A673 (cell line): ENCODE results near the gene RBM19. TPM values are rescaled to one million over a fixed set of nuclear protein-coding genes. Genes with fewer than 3 reads are reported as not detected.

Source experiments
- BruUV-seq: library from RNA; stranded (reverse); fragments of 400-500 nt; replicated peaks from 2 replicates; lab custom pipeline; 2021; lab: Mats Ljungman, UMichigan
- CTCF ChIA-PET: fragments of 300-600 bp; sonication (Branson Sonifier 250); formaldehyde crosslinking; loops from one replicate; lab custom pipeline; 2022; ENCODE audit warnings: antibody characterized with exemption; lab: Charles Lee
- POLR2A ChIA-PET: fragments of 300-600 bp; sonication (Branson Sonifier 250); formaldehyde crosslinking; loops from one replicate; lab custom pipeline; 2022; ENCODE audit warnings: antibody characterized with exemption; ENCODE audit not compliant: low non-redundant PET; lab: Charles Lee
- DNase-seq: peaks from one replicate; pipeline ENCODE4 v3.0.0-alpha.2; 2015; ENCODE audit warnings: low spot score
- H3K27ac ChIP-seq: fragments of 200-600 bp; sonication (generic); 2 replicates; pipeline ENCODE4 v1.5.1; 2016; ENCODE audit warnings: mixed run types, low read depth, mild to moderate bottlenecking, mixed read lengths, antibody characterized with exemption, low read length; ENCODE audit not compliant: poor library complexity, severe bottlenecking
- H3K27me3 ChIP-seq: fragments of 200-600 bp; sonication (generic); replicated peaks from 2 replicates; pipeline ENCODE4 v1.6.1; 2017; ENCODE audit warnings: mixed run types, low read depth, mild to moderate bottlenecking, mixed read lengths, antibody characterized with exemption, low read length; ENCODE audit not compliant: insufficient read depth, poor library complexity
- H3K36me3 ChIP-seq: fragments of 200-600 bp; sonication (generic); 2 replicates; pipeline ENCODE4 v1.6.1; 2016; ENCODE audit warnings: mixed run types, mild to moderate bottlenecking, mixed read lengths, antibody characterized with exemption, low read length; ENCODE audit not compliant: insufficient read depth, poor library complexity, severe bottlenecking
- H3K4me1 ChIP-seq: fragments of 200-600 bp; sonication (generic); 2 replicates; pipeline ENCODE4 v1.6.1; 2017; ENCODE audit warnings: mixed run types, mild to moderate bottlenecking, mixed read lengths, antibody characterized with exemption, low read length; ENCODE audit not compliant: insufficient read depth, poor library complexity, severe bottlenecking
- H3K4me3 ChIP-seq: fragments of 200-600 bp; sonication (generic); 2 replicates; pipeline ENCODE4 v1.5.1; 2016; ENCODE audit warnings: low read depth, mixed run types, mild to moderate bottlenecking, mixed read lengths, low read length; ENCODE audit not compliant: poor library complexity, severe bottlenecking
- H3K9me3 ChIP-seq: fragments of 200-600 bp; sonication (generic); 2 replicates; pipeline ENCODE4 v1.6.1; 2016; ENCODE audit warnings: mixed run types, low read depth, mild to moderate bottlenecking, mixed read lengths, antibody characterized with exemption, low read length; ENCODE audit not compliant: poor library complexity, severe bottlenecking
- EZH2 ChIP-seq: fragments of 200-600 bp; sonication (generic); IDR thresholded peaks from 2 replicates; pipeline ENCODE4 v1.6.1; 2017; ENCODE audit warnings: borderline replicate concordance, low read depth, mild to moderate bottlenecking, mixed read lengths, antibody characterized with exemption, low read length; ENCODE audit not compliant: poor library complexity, severe bottlenecking
- intact Hi-C: fragments of 100-400 bp; cut with micrococcal nuclease; formaldehyde crosslinking; loops from one replicate; pipeline ENCODE4 v1.10.0; 2022; ENCODE audit not compliant: unreplicated experiment
- total RNA-seq: library from RNA; stranded (reverse); gene quantifications from 2 replicates; pipeline ENCODE4 v1.2.3, GENCODE V29; 2021
- TF ChIP-seq, protein P1 (sequence below): fragments of 300-800, 200-600 bp; sonication (generic); conservative IDR thresholded peaks from 2 replicates; pipeline ENCODE4 v1.5.1; 2017; ENCODE audit warnings: low read depth, mild to moderate bottlenecking, antibody characterized with exemption, low read length, moderate library complexity, mixed read lengths

The RBM19 gene
- total RNA-seq, 1 experiment from 2014 or later = 47.1 TPM

DNA sequence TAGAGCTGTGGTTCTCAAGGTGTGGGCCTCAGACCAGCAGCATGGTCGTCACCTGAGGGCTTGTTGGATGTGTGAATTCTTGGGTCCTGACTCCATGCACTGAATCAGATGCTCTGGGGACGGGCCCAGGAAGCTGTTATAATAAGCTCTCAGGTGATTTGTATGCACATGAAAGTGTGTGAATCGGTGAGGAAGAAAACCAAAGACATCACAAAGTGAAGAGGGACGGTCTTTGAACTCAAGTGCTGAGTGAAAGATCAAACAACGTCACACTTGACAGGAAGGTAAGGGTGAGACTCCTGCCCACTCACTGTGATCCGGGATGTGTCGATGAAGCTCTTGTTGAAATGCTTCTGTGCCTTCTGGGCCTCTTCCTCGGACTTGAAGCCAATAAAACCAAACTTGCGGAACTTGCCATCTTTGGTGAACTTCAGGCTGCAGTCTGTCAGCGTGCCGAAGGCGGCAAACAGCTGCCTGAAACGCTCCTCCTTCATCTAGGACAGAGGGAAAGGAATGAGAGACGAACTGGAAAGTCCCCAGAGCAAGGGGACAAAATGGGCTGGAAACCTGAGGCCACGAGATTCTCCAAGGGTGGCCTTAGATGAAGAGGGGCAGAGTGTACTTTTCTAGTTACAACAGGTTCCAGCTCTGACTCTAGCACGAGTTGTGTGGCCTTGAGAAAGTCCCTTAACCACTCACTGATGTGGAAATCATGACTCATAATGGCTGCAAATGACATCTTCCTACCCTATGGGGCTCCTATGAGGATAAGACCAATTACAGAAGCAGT lies 4.0 kb downstream of the RBM19 start:
- POLR2A ChIA-PET = no interaction called here
- no peak for DNase-seq
- peaks cover 8% of the 10 kb centered on the region for H3K4me1 ChIP-seq
- no peak overlapping the region for H3K27ac ChIP-seq
- intact Hi-C loops = no loop called here
- H3K9me3 ChIP-seq = no peaks in the 10 kb centered on the region
- no TSS peak for BruUV-seq
- H3K36me3 ChIP-seq = peaks cover 28% of the 10 kb centered on the region
- no peak for TF ChIP-seq EZH2
- TF ChIP-seq, protein P1, sequence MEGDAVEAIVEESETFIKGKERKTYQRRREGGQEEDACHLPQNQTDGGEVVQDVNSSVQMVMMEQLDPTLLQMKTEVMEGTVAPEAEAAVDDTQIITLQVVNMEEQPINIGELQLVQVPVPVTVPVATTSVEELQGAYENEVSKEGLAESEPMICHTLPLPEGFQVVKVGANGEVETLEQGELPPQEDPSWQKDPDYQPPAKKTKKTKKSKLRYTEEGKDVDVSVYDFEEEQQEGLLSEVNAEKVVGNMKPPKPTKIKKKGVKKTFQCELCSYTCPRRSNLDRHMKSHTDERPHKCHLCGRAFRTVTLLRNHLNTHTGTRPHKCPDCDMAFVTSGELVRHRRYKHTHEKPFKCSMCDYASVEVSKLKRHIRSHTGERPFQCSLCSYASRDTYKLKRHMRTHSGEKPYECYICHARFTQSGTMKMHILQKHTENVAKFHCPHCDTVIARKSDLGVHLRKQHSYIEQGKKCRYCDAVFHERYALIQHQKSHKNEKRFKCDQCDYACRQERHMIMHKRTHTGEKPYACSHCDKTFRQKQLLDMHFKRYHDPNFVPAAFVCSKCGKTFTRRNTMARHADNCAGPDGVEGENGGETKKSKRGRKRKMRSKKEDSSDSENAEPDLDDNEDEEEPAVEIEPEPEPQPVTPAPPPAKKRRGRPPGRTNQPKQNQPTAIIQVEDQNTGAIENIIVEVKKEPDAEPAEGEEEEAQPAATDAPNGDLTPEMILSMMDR = no peak
- CTCF ChIA-PET = no interaction called here
- no peak overlapping the region for H3K4me3 ChIP-seq
- H3K27me3 ChIP-seq = no peaks in the 10 kb centered on the region

DNA sequence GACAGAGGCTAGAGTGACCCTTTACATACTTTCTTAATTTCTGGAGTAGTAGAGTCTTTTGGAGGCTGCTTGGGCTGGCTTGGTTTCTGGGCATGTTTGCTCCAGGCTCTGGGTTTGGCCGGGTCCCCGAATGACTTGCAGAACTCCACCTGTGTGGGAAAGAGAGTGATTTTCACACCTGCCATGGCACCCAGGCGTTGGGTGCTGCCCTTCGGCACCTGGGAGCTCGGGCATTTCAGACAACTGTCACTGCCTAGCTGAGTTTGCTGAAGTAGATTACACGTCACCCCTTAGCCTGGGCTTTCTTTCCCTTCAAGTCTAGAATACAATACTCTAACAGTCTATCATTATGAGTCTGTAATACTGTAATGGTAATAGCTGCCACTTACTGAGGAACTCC lies 6.1 kb downstream of the RBM19 start:
- ChIA-PET CTCF (no interaction called here), POLR2A (no interaction called here)
- Histone ChIP-seq H3K4me1 (peaks cover 3% of the 10 kb centered on the region), H3K36me3 (peaks cover 32% of the 10 kb centered on the region), H3K9me3 (no peaks in the 10 kb centered on the region), H3K4me3 (no peak overlapping the region), H3K27ac (no peak overlapping the region), H3K27me3 (no peaks in the 10 kb centered on the region)
- BruUV-seq = no TSS peak
- no peak for DNase-seq
- TF ChIP-seq EZH2 = no peak
- TF ChIP-seq, protein P1 = no peak
- intact Hi-C loops = no loop called here

DNA sequence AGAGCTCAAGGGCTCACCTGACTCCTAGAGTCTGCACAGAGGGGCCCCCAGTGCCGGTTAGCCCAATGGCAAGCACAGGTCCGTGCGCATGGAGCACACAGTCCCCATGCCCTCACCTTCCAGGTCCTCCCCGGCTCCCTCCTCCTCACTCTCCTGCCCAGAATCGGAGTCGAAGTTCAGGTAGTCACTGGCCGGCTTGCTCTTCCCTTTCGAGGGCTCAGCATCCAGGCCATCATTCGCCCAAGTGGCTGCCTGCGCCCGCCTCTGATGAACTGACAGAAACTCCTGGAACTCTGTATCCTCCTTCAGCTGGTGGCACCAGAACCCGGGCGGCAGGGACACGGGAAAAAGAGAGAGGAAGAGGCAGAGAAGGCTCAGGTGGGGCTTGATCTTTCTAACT lies 7.0 kb downstream of the RBM19 start:
- POLR2A ChIA-PET = no interaction called here
- intact Hi-C loops = no loop called here
- Histone ChIP-seq H3K36me3 (peaks cover 40% of the 10 kb centered on the region), H3K4me1 (no peaks in the 10 kb centered on the region), H3K27me3 (no peaks in the 10 kb centered on the region), H3K4me3 (no peak overlapping the region), H3K27ac (no peak overlapping the region), H3K9me3 (no peaks in the 10 kb centered on the region)
- DNase-seq = no peak
- CTCF ChIA-PET = no interaction called here
- TF ChIP-seq, protein P1 = no peak
- TF ChIP-seq EZH2 = no peak
- no TSS peak for BruUV-seq
